ENCODE results near the gene MYO1D. TPM values are rescaled to one million over a fixed set of nuclear protein-coding genes. Genes with fewer than 3 reads are reported as not detected.

Gene MYO1D
- total RNA-seq, 1 experiment from 2014 or later: 35.7 TPM

DNA sequence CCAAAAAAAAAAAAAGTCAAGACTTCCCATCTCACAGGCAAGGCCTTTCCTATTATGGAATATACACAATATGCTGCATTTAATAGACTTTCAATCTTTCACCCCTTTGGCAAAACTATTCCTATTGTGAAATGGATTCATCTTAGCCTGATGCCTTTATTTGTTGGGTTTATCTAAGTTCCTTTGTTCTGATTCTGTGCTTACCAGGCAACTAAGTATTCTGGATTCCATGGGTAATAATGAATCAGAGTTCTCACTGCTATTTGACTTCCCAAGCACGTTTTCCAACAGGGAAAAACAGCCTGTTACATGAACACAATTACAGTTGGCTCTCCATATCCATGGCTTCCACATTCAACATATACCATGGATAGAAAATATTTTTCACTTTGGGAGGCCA lies 135.5 kb downstream of the MYO1D start:
- Histone ChIP-seq H3K9ac (ENCODE audit: low read length) (no peak overlapping the region), H3K9me3 (ENCODE audit: control insufficient read depth in 1 of 2, insufficient read depth in 1 of 2, low read depth in 1 of 2, low read length in 2 of 2) (no peaks in the 10 kb centered on the region), H2AFZ (ENCODE audit: low read depth, low read length, poor library complexity, severe bottlenecking) (no peak overlapping the region), H3K36me3 (ENCODE audit: control insufficient read depth in 1 of 2, insufficient read depth in 2 of 2, low read length in 2 of 2) (no peaks in the 10 kb centered on the region), H3K27me3 (ENCODE audit: insufficient read depth, low read length) (no peaks in the 10 kb centered on the region), H3K4me1 (ENCODE audit: control insufficient read depth in 1 of 2, insufficient read depth in 2 of 2, low read length in 2 of 2) (no peaks in the 10 kb centered on the region), H3K27ac (ENCODE audit: low read depth, low read length) (no peak overlapping the region), H3K4me2 (ENCODE audit: low read length) (no peak overlapping the region), H3K4me3 (replicated peaks in 1 of 2; ENCODE audit: low read depth in 1 of 2, low read length in 2 of 2) (no peak overlapping the region), H4K20me1 (ENCODE audit: insufficient read depth) (no peaks in the 10 kb centered on the region), H3K79me2 (ENCODE audit: insufficient read depth, low read length) (no peaks in the 10 kb centered on the region), H3K9me2 (ENCODE audit: insufficient read depth) (no peaks in the 10 kb centered on the region)
- RAD21 ChIA-PET (ENCODE audit: low non-redundant PET in 1 of 2, low total read pairs in 2 of 2, uncharacterized antibody in 2 of 2, unreplicated experiment in 2 of 2): interaction anchor here in 1 of 2 experiments (0.7 kb wide), 1 partner anchor 9 kb away, joined by 3 read pairs; no protein-coding TSS in a partner anchor
- no TSS peak for BruUV-seq (replicated peaks)
- intact Hi-C loops (cut with micrococcal nuclease): no loop called here
- ATAC-seq (no peak), DNase-seq (ENCODE audit: low read depth, low spot score) (no peak)
- CTCF ChIA-PET: no interaction called here
- TF ChIP-seq REST (IDR thresholded peaks at IDR 0.05; ENCODE audit: low read depth) (no peak), SIN3A (IDR thresholded peaks at IDR 0.05; ENCODE audit: low read depth) (no peak), CEBPB (IDR thresholded peaks at IDR 0.05; ENCODE audit: low read depth) (no peak), POLR2A (IDR thresholded peaks at IDR 0.05; ENCODE audit: borderline replicate concordance, extremely low read depth, insufficient read depth, insufficient read length) (no peak), CBX3 (IDR thresholded peaks at IDR 0.05; ENCODE audit: low read depth) (no peak), JUND (IDR thresholded peaks at IDR 0.05) (no peak), EGR1 (IDR thresholded peaks at IDR 0.05; ENCODE audit: low read depth) (no peak)
- TF ChIP-seq, protein P1, sequence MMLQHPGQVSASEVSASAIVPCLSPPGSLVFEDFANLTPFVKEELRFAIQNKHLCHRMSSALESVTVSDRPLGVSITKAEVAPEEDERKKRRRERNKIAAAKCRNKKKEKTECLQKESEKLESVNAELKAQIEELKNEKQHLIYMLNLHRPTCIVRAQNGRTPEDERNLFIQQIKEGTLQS (IDR thresholded peaks at IDR 0.05): no peak
- TF ChIP-seq, protein P2, sequence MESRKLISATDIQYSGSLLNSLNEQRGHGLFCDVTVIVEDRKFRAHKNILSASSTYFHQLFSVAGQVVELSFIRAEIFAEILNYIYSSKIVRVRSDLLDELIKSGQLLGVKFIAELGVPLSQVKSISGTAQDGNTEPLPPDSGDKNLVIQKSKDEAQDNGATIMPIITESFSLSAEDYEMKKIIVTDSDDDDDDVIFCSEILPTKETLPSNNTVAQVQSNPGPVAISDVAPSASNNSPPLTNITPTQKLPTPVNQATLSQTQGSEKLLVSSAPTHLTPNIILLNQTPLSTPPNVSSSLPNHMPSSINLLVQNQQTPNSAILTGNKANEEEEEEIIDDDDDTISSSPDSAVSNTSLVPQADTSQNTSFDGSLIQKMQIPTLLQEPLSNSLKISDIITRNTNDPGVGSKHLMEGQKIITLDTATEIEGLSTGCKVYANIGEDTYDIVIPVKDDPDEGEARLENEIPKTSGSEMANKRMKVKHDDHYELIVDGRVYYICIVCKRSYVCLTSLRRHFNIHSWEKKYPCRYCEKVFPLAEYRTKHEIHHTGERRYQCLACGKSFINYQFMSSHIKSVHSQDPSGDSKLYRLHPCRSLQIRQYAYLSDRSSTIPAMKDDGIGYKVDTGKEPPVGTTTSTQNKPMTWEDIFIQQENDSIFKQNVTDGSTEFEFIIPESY (IDR thresholded peaks at IDR 0.05; ENCODE audit: extremely low read depth, insufficient replicate concordance, low read length): no peak
- POLR2A ChIA-PET: no interaction called here

All from HCT116 (cell line).